Peyer's patch (tissue), 4 donors: ENCODE results near the gene KRT85.

ENCODE experiments used
- CTCF ChIP-seq, 6 experiments: fragments of 450-650 bp in 4 of 6; fragments of 200-600 bp in 2 of 6; sonication (generic) in 1 of 6; IDR thresholded peaks; one replicate each; pipeline ENCODE4 v1.5.1; 2017 to 2019; ENCODE audit warnings: antibody characterized with exemption in 6 of 6, mild to moderate bottlenecking in 3 of 6, moderate library complexity in 1 of 6
- POLR2A ChIP-seq, 2 donors: fragments of 450-650 bp; IDR thresholded peaks; one replicate each; pipeline ENCODE4 v1.5.1; 2017; ENCODE audit warnings: antibody characterized with exemption in 2 of 2, mild to moderate bottlenecking in 2 of 2, moderate library complexity in 2 of 2

- no peak for TF ChIP-seq CTCF (IDR thresholded peaks at IDR 0.05)
- no peak for TF ChIP-seq POLR2A (IDR thresholded peaks at IDR 0.05)
Measured at GRCh38 chr12:52415870-52416750, 48.8 kb upstream of the KRT85 start.
